HFFc6 (cell line): ENCODE data around the gene AMMECR1L. TPM values are rescaled to one million over a fixed set of nuclear protein-coding genes. Genes with fewer than 3 reads are reported as not detected.
"Not testable (repeated sequence)": the region's sequence is repeated elsewhere in the genome, so short reads cannot be mapped to it uniquely, and the experiment has no call there.

ENCODE experiments used
- DNase-seq: peaks from one replicate; pipeline ENCODE4 v3.0.0-alpha.2; 2018
- H3K27ac Mint-ChIP-seq: 2 replicates; pipeline ENCODE4 v1.8.0; 2020; ENCODE audit warnings: mild to moderate bottlenecking, mixed read lengths
- H3K27me3 Mint-ChIP-seq: 2 replicates; pipeline ENCODE4 v1.8.0; 2021; ENCODE audit warnings: mild to moderate bottlenecking, moderate library complexity, mixed read lengths; ENCODE audit not compliant: insufficient read depth
- H3K36me3 Mint-ChIP-seq: 2 replicates; pipeline ENCODE4 v1.8.0; 2021; ENCODE audit warnings: low read depth, mixed read lengths
- H3K4me1 Mint-ChIP-seq: 2 replicates; pipeline ENCODE4 v1.8.0; 2020; ENCODE audit warnings: low read depth, mixed read lengths
- H3K4me3 Mint-ChIP-seq: 2 replicates; pipeline ENCODE4 v1.8.0; 2020; ENCODE audit warnings: mild to moderate bottlenecking, moderate library complexity, mixed read lengths
- H3K9me3 Mint-ChIP-seq: 2 replicates; pipeline ENCODE4 v1.8.0; 2020; ENCODE audit warnings: mild to moderate bottlenecking, mixed read lengths
- CTCF ChIP-seq: fragments of 200-600 bp; sonication (generic); IDR thresholded peaks from 2 replicates; pipeline ENCODE4 v1.5.0; 2021; ENCODE audit warnings: antibody characterized with exemption, mild to moderate bottlenecking
- long read RNA-seq: library from polyadenylated mRNA; unstranded; transcript quantifications from one replicate; pipeline ENCODE4 v2.0.0, GENCODE V29; 2019
- total RNA-seq, 6 experiments: library from RNA; stranded (reverse); fragmentation: NEBNext Ultra II Directional; extraction: Animal tissue kit (Norgen Biotek cat#: 25700); gene quantifications; 2 replicates in 1 of 6; 3 replicates in 5 of 6; pipeline ENCODE4 v1.2.3, GENCODE V29; 2021

AMMECR1L gene
- total RNA-seq, result 10 to 100 TPM; 13.9 to 18.2 (median 14.8) TPM
- long read RNA-seq, full-length matches to known transcripts, result 4 of 11 reads
- long read RNA-seq, partial matches to known transcripts, result 0 of 11 reads
- long read RNA-seq, other reads (novel, unspliced or antisense), result 7 of 11 reads

GRCh38 chr2:127885780-127886592 is at the start of gene AMMECR1L:
AMMECR1L (minus strand) TSS chr2:127885956; CDS start chr2:127874234, 11,722 bp downstream.
- peak; percentile 87 for DNase-seq
- peak within 1 kb of the TSS; percentile 96 for H3K27ac Mint-ChIP-seq
- H3K36me3 Mint-ChIP-seq, result peaks cover 19% of the 10 kb centered on the region
- not testable (repeated sequence) for H3K9me3 Mint-ChIP-seq, H3K27me3 Mint-ChIP-seq
- peak within 1 kb of the TSS; percentile 95 for H3K4me3 Mint-ChIP-seq
- H3K4me1 Mint-ChIP-seq, result peaks cover 29% of the 10 kb centered on the region

- Mint-ChIP-seq H3K4me1 (peaks cover 15% of the 10 kb centered on the region), H3K27ac (no peak overlapping the region), H3K27me3 (peaks cover 3% of the 10 kb centered on the region), H3K36me3 (peaks cover under 1% of the 10 kb centered on the region), H3K9me3 (no peaks in the 10 kb centered on the region), H3K4me3 (no peak overlapping the region)
- no peak for TF ChIP-seq CTCF
- DNase-seq, result no peak
Observed at GRCh38 chr2:127935337-127935736, 49.6 kb upstream of the AMMECR1L start.

DNA sequence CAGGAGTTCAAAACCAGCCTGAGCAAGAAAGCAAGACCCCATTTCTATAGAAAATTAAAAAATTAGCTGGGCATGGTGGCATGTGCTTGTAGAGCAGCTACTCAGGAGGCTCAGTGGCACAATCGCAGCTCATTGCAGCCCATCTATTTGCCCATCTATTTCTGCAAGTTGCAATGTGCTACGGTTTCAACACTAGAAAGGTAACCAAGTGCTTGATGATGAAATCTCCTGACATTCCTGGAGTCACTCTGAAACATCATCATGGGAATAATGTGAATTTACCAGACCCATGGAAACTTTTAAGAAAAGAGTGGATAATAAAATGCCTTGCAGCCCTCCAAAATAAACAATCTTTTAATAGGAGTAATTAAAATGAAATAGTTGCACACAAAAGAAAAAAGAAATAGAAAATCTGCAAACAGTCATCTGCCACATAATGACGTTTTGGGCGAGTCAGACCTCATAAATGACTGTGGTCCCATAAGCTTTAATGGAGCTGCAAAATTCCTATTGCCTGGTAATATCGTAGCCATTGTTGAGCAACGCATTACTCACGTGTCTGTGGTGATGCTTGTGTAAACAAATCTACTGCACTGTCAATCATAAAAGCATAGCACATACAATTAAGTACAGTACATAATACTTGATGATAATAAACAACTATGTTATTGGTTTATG is 46.6 kb upstream of the AMMECR1L start:
- peaks cover 6% of the 10 kb centered on the region for H3K27me3 Mint-ChIP-seq
- H3K4me1 Mint-ChIP-seq, result peaks cover 15% of the 10 kb centered on the region
- no peak for TF ChIP-seq CTCF
- no peaks in the 10 kb centered on the region for H3K9me3 Mint-ChIP-seq
- no peak overlapping the region for H3K4me3 Mint-ChIP-seq
- peak; percentile 90 for DNase-seq
- H3K36me3 Mint-ChIP-seq, result no peaks in the 10 kb centered on the region
- 0 out of 2 replicates have a peak overlapping the region, but pooled peaks have one; percentile 32 for H3K27ac Mint-ChIP-seq

DNA sequence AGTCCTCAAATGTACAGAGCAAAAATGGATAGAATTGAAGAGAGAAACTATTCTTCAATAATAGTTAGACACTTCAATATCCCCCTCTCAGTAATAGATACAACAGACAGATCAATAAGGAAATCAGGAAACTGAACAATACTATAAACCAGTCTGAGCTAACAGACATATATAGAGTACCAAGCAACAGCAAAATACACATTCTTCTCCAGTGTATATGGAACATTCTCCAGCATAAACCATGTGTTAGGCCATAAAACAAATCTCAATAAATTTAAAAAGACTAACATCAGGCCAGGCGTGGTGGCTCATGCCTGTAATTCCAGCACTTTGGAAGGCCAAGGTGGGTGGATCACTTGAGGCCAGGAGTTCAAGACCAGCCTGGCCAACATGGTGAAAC is 43.7 kb upstream of the AMMECR1L start:
- H3K9me3 Mint-ChIP-seq, result peaks cover 5% of the 10 kb centered on the region; the same call in 1 of the 2 replicates
- no peak for DNase-seq
- peaks cover 15% of the 10 kb centered on the region for H3K4me1 Mint-ChIP-seq
- H3K36me3 Mint-ChIP-seq, result no peaks in the 10 kb centered on the region
- peaks cover 12% of the 10 kb centered on the region for H3K27me3 Mint-ChIP-seq
- H3K27ac Mint-ChIP-seq, result no peak overlapping the region
- H3K4me3 Mint-ChIP-seq, result no peak overlapping the region
- no peak for TF ChIP-seq CTCF

DNA sequence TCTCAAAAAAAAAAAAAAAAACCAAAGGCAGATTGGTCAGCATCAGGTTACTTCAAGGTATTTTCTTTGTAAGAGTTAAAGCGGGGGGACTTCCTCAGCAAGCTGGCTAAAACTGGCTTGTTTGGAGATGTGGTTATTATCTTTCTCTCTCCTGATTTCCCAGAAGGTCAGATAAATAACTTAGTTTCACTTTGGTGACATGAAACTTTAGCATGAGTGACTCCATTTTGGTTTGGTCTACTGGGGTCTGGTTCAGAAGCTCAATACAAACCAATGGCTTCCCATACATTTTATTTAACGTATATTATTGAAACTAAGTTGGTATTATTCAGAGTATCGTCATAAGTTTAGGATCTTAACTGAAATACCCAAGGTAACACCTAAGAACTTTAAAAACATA is 41.6 kb upstream of the AMMECR1L start:
- no peak for DNase-seq
- Mint-ChIP-seq H3K4me3 (no peak overlapping the region), H3K36me3 (no peaks in the 10 kb centered on the region), H3K27ac (no peak overlapping the region), H3K4me1 (peaks cover 12% of the 10 kb centered on the region), H3K9me3 (peaks cover 5% of the 10 kb centered on the region; the same call in 1 of the 2 replicates), H3K27me3 (peaks cover 9% of the 10 kb centered on the region)
- no peak for TF ChIP-seq CTCF
